Vagina (tissue), 2 donors: ENCODE data around the gene PSG7.
"Not testable (repeated sequence)": the region's sequence is repeated elsewhere in the genome, so short reads cannot be mapped to it uniquely, and the experiment has no call there.

Source experiments
- POLR2A ChIP-seq, 2 donors: fragments of 450-650 bp; IDR thresholded peaks; one replicate each; pipeline ENCODE4 v1.6.1; 2017; ENCODE audit warnings: antibody characterized with exemption in 2 of 2, mild to moderate bottlenecking in 2 of 2, moderate library complexity in 2 of 2
- POLR2AphosphoS5 ChIP-seq, 2 donors: sonication (generic); formaldehyde crosslinking; IDR thresholded peaks; one replicate each; pipeline ENCODE4 v1.9.0; 2017; ENCODE audit warnings: antibody characterized with exemption in 2 of 2, mild to moderate bottlenecking in 2 of 2, low read depth in 1 of 2; ENCODE audit not compliant: insufficient read depth in 1 of 2
- TF ChIP-seq, protein P1 (sequence below), 3 experiments: fragments of 450-650 bp in 2 of 3; fragments of 200-600 bp in 1 of 3; sonication (generic) in 1 of 3; IDR thresholded peaks; one replicate each; pipeline ENCODE4 v1.5.1; 2017 to 2019; ENCODE audit warnings: antibody characterized with exemption in 3 of 3, mild to moderate bottlenecking in 2 of 3, moderate library complexity in 2 of 3

DNA sequence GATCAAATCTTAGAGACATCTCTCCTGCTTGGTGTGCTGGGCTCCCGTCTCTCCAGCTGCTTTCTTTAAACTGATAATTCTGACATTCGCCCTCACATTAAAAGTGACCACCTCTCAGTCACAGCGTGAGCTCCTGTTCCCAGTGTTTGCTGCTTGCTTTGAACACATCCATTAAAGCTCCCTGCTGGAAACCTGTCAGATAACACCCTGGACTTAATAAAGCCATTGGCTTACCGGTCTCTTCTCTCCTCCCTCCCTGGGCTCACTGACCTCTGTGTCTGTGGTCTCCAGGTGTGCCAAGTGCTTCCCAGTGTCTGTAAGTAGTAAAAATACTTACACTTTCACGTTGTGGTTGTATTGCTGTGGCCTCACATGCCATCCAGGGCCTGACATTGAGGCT, 55.0 kb downstream of the PSG7 start:
- TF ChIP-seq, protein P1, sequence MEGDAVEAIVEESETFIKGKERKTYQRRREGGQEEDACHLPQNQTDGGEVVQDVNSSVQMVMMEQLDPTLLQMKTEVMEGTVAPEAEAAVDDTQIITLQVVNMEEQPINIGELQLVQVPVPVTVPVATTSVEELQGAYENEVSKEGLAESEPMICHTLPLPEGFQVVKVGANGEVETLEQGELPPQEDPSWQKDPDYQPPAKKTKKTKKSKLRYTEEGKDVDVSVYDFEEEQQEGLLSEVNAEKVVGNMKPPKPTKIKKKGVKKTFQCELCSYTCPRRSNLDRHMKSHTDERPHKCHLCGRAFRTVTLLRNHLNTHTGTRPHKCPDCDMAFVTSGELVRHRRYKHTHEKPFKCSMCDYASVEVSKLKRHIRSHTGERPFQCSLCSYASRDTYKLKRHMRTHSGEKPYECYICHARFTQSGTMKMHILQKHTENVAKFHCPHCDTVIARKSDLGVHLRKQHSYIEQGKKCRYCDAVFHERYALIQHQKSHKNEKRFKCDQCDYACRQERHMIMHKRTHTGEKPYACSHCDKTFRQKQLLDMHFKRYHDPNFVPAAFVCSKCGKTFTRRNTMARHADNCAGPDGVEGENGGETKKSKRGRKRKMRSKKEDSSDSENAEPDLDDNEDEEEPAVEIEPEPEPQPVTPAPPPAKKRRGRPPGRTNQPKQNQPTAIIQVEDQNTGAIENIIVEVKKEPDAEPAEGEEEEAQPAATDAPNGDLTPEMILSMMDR (IDR thresholded peaks at IDR 0.05): not testable (repeated sequence)
- not testable (repeated sequence) for TF ChIP-seq POLR2AphosphoS5 (IDR thresholded peaks at IDR 0.05; ENCODE audit: insufficient read depth in 1 of 2, low read depth in 1 of 2); POLR2A (IDR thresholded peaks at IDR 0.05)
